DND-41 (cell line): ENCODE data around the gene TBCK.

Source experiments
- ATAC-seq: fragments of 200-7000 bp; cut with Tn5 transposase; 3 replicates; pipeline ENCODE4 v1.9.1; 2021; ENCODE audit warnings: low read depth; ENCODE audit not compliant: insufficient read depth
- DNase-seq: peaks from one replicate; pipeline ENCODE4 v3.0.0-alpha.2; 2020
- H2AFZ ChIP-seq: 2 replicates; pipeline ENCODE4 v1.6.0; 2012; ENCODE audit warnings: low read depth, low read length
- H3K27ac ChIP-seq: 2 replicates; pipeline ENCODE4 v1.5.1; 2012; ENCODE audit warnings: low read length, inconsistent platforms
- H3K27me3 ChIP-seq: fragments of 200-600 bp; sonication (generic); 2 replicates; pipeline ENCODE4 v1.6.0; 2012; ENCODE audit warnings: low read length, mild to moderate bottlenecking, inconsistent platforms; ENCODE audit not compliant: insufficient read depth, poor library complexity
- H3K36me3 ChIP-seq: 2 replicates; pipeline ENCODE4 v1.5.1; 2012; ENCODE audit warnings: low read length, inconsistent platforms; ENCODE audit not compliant: insufficient read depth
- H3K4me1 ChIP-seq: 2 replicates; pipeline ENCODE4 v1.5.1; 2012; ENCODE audit warnings: mild to moderate bottlenecking, low read length; ENCODE audit not compliant: insufficient read depth
- H3K4me2 ChIP-seq: 2 replicates; pipeline ENCODE4 v1.6.0; 2012; ENCODE audit warnings: mild to moderate bottlenecking, moderate library complexity, low read length, inconsistent platforms; ENCODE audit not compliant: insufficient read depth
- H3K4me3 ChIP-seq, 2 experiments: fragments of 200-600 bp in 1 of 2; shearing (Covaris generic) in 1 of 2; 2 replicates each; pipeline ENCODE4 v1.5.1; 2012 to 2016; ENCODE audit warnings: inconsistent platforms in 2 of 2, low read length in 2 of 2, mild to moderate bottlenecking in 2 of 2, low read depth in 1 of 2, moderate library complexity in 1 of 2
- H3K79me2 ChIP-seq: 2 replicates; pipeline ENCODE4 v1.6.0; 2012; ENCODE audit warnings: low read length, inconsistent platforms; ENCODE audit not compliant: insufficient read depth
- H3K9ac ChIP-seq: 2 replicates; pipeline ENCODE4 v1.6.0; 2012; ENCODE audit warnings: low read depth, mild to moderate bottlenecking, inconsistent platforms, low read length, moderate library complexity
- H3K9me3 ChIP-seq: 2 replicates; pipeline ENCODE4 v1.5.1; 2012; ENCODE audit warnings: low read length, moderate library complexity, mild to moderate bottlenecking, inconsistent platforms; ENCODE audit not compliant: insufficient read depth, severe bottlenecking
- H4K20me1 ChIP-seq: 2 replicates; pipeline ENCODE4 v1.6.0; 2012; ENCODE audit warnings: low read length; ENCODE audit not compliant: insufficient read depth
- EZH2 ChIP-seq: IDR thresholded peaks from 3 replicates; pipeline ENCODE4 v1.6.1; 2012; ENCODE audit warnings: borderline replicate concordance, low read depth, mild to moderate bottlenecking, moderate library complexity, low read length, inconsistent platforms; ENCODE audit not compliant: severe bottlenecking
- TF ChIP-seq, protein P1 (sequence below): IDR thresholded peaks from 2 replicates; pipeline ENCODE4 v1.5.1; 2012; ENCODE audit warnings: borderline replicate concordance, low read length, moderate library complexity, mild to moderate bottlenecking; ENCODE audit not compliant: poor library complexity, severe bottlenecking; ENCODE audit errors: extremely low read depth

The TBCK gene

DNA sequence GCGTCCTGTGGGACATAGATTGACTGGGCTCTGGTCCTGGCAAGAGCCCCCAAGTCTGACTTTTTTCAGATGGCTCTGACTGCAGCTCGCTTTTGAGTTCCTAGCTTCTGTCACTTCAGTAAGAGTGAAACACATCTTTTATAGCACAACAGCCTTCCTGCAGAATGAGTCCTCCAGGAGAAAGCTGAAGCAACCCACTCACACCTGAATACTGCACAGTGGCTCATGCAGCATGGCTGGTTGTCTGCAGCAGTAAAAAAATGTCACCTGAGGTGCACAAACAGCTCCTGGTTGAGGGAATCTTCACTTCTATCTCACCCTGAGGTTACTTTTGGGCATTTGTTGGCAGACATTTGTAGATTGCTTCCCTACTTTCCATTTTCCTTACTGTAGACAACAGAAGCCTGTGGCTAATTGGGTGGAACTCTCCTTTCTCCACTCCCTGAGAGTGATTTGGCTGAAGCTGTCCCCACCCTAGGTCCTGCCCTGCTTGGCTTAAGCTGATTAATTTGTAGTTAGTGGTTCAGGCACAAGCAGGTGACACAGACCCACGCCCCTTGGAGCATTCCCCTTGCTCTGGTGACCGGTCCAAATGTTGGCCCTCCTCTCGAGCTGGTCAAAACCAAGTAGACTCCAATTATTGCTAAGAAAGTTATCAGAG is 321.0 kb downstream of the TBCK start:
- DNase-seq (no peak), ATAC-seq (no peak)
- Histone ChIP-seq H3K36me3 (no peaks in the 10 kb centered on the region), H3K4me1 (no peaks in the 10 kb centered on the region), H3K4me2 (no peak overlapping the region), H4K20me1 (no peaks in the 10 kb centered on the region), H3K9ac (no peak overlapping the region), H2AFZ (no peak overlapping the region), H3K9me3 (no peaks in the 10 kb centered on the region), H3K27ac (no peak overlapping the region), H3K79me2 (no peaks in the 10 kb centered on the region), H3K27me3 (no peaks in the 10 kb centered on the region), H3K4me3 (no peak overlapping the region)
- TF ChIP-seq EZH2: no peak
- TF ChIP-seq, protein P1, sequence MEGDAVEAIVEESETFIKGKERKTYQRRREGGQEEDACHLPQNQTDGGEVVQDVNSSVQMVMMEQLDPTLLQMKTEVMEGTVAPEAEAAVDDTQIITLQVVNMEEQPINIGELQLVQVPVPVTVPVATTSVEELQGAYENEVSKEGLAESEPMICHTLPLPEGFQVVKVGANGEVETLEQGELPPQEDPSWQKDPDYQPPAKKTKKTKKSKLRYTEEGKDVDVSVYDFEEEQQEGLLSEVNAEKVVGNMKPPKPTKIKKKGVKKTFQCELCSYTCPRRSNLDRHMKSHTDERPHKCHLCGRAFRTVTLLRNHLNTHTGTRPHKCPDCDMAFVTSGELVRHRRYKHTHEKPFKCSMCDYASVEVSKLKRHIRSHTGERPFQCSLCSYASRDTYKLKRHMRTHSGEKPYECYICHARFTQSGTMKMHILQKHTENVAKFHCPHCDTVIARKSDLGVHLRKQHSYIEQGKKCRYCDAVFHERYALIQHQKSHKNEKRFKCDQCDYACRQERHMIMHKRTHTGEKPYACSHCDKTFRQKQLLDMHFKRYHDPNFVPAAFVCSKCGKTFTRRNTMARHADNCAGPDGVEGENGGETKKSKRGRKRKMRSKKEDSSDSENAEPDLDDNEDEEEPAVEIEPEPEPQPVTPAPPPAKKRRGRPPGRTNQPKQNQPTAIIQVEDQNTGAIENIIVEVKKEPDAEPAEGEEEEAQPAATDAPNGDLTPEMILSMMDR: no peak

DNA sequence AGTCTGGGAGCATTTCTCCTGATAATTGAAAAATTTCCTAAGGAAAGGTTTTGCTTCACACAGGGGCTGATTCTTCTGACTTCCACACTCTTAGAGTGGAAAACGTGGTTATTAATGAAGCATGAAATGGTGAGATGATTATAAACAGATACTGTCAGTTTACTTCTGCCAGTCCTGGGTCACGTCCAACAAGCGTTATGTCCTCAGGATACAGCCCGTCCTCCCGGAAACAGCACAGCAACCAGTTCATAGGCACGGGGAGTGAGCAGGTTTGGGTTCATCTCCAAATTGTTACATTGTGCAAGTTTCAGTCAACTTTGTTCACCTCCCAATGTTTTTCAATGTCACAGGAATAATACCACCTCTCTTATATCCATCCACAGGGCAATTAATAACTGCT is 321.9 kb downstream of the TBCK start:
- Histone ChIP-seq H3K9me3 (no peaks in the 10 kb centered on the region), H2AFZ (no peak overlapping the region), H3K4me2 (no peak overlapping the region), H3K9ac (no peak overlapping the region), H3K27ac (no peak overlapping the region), H3K4me3 (no peak overlapping the region), H3K4me1 (no peaks in the 10 kb centered on the region), H4K20me1 (no peaks in the 10 kb centered on the region), H3K79me2 (no peaks in the 10 kb centered on the region), H3K36me3 (no peaks in the 10 kb centered on the region), H3K27me3 (no peaks in the 10 kb centered on the region)
- no peak for TF ChIP-seq EZH2
- TF ChIP-seq, protein P1: no peak
- ATAC-seq: no peak
- no peak for DNase-seq

DNA sequence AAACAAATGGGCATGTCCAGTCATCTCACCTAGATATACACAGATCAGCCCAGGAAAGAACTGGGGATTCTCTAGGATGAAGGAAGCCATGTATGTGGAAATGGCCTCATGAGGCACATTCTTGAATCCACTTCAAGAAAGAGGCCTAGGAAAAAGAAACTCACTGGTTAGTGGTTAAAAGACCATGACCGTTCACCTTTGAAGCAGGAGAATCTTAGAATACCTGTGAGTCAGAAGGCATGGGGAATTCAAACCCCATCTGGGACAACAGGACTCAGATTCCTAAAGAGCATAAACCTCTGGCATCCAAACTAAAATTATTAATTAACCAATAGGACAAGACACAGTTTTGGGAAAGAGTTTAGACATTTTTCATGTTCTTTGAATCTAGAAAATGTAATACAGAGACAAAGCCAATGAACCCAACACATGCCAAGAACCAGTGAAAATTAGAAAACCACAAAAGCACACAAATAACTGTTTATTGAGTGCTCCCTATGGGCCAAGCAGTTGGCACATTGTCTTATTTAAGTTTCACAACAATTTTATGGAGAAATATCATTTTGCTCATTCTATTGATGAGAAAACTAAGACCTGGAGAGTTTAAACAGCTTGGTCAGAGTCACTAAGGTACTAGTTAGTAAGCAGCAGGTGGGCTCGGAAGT is 323.2 kb downstream of the TBCK start:
- no peaks in the 10 kb centered on the region for H3K4me1 ChIP-seq
- H3K9me3 ChIP-seq: no peaks in the 10 kb centered on the region
- H3K27ac ChIP-seq: no peak overlapping the region
- H3K79me2 ChIP-seq: no peaks in the 10 kb centered on the region
- no peak overlapping the region for H2AFZ ChIP-seq
- H3K9ac ChIP-seq: no peak overlapping the region
- DNase-seq (no peak), ATAC-seq (no peak)
- no peak overlapping the region for H3K4me3 ChIP-seq
- H3K27me3 ChIP-seq: no peaks in the 10 kb centered on the region
- no peaks in the 10 kb centered on the region for H3K36me3 ChIP-seq
- H3K4me2 ChIP-seq: no peak overlapping the region
- no peaks in the 10 kb centered on the region for H4K20me1 ChIP-seq
- TF ChIP-seq, protein P1: no peak
- no peak for TF ChIP-seq EZH2
